Right lobe of liver (tissue), 4 donors: Measurements from ENCODE around the gene PNPLA7.

Experiments
- POLR2A ChIP-seq: fragments of 450-650 bp; IDR thresholded peaks from one replicate; pipeline ENCODE4 v1.6.1; 2017; ENCODE audit warnings: antibody characterized with exemption, mild to moderate bottlenecking
- TF ChIP-seq, protein P1 (sequence below), 4 donors: fragments of 200-600 bp in 3 of 4; fragments of 450-650 bp in 1 of 4; IDR thresholded peaks; one replicate each; pipeline versions ENCODE4 v1.5.1 to v1.8.0; 2016 to 2022; ENCODE audit warnings: antibody characterized with exemption in 4 of 4, mild to moderate bottlenecking in 2 of 4
- donor health status: DM: no; HTN: no; CAD: no.
- donor health status: DM: no; HTN: no; CAD: no.
- donor health status: DM: no; HTN: yes; CAD: no.

GRCh38 chr9:137470785-137471184, 79.4 kb downstream of the PNPLA7 start:
- TF ChIP-seq POLR2A = no peak
- TF ChIP-seq, protein P1, sequence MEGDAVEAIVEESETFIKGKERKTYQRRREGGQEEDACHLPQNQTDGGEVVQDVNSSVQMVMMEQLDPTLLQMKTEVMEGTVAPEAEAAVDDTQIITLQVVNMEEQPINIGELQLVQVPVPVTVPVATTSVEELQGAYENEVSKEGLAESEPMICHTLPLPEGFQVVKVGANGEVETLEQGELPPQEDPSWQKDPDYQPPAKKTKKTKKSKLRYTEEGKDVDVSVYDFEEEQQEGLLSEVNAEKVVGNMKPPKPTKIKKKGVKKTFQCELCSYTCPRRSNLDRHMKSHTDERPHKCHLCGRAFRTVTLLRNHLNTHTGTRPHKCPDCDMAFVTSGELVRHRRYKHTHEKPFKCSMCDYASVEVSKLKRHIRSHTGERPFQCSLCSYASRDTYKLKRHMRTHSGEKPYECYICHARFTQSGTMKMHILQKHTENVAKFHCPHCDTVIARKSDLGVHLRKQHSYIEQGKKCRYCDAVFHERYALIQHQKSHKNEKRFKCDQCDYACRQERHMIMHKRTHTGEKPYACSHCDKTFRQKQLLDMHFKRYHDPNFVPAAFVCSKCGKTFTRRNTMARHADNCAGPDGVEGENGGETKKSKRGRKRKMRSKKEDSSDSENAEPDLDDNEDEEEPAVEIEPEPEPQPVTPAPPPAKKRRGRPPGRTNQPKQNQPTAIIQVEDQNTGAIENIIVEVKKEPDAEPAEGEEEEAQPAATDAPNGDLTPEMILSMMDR (IDR thresholded peaks at IDR 0.05) = no peak
